Brain microvascular endothelial cell (primary cell): ENCODE measurements around the gene CENPS.

ENCODE experiments used
- DNase-seq: peaks from one replicate; pipeline ENCODE4 v3.0.0-alpha.2; 2020
- H3K27ac ChIP-seq: fragments of 250-450 bp; sonication (Bioruptor Pico); 2 replicates; pipeline ENCODE4 v1.5.1; 2020; ENCODE audit warnings: mild to moderate bottlenecking, moderate library complexity
- H3K27me3 ChIP-seq: fragments of 250-450 bp; sonication (Bioruptor Pico); replicated peaks from 2 replicates; pipeline ENCODE4 v1.5.1; 2020; ENCODE audit warnings: mild to moderate bottlenecking
- H3K36me3 ChIP-seq: fragments of 250-450 bp; sonication (Bioruptor Pico); replicated peaks from 2 replicates; pipeline ENCODE4 v1.5.1; 2020; ENCODE audit warnings: mild to moderate bottlenecking
- H3K4me3 ChIP-seq: 2 replicates; pipeline ENCODE4 v1.5.1; 2011; ENCODE audit warnings: low read depth, mild to moderate bottlenecking, control low read depth, low read length, moderate library complexity
- in situ Hi-C: cut with HindIII; loops from 2 replicates; pipeline ENCODE4 v1.10.0; 2017; ENCODE audit warnings: low sequenced_read_pairs, low pct_ligation_motif_present
- TF ChIP-seq, protein P1 (sequence below): IDR thresholded peaks from 2 replicates; pipeline ENCODE4 v1.5.1; 2011; ENCODE audit warnings: low read depth, mild to moderate bottlenecking, moderate library complexity, low read length, control low read depth, inconsistent platforms; ENCODE audit errors: missing control alignments

CENPS gene

DNA sequence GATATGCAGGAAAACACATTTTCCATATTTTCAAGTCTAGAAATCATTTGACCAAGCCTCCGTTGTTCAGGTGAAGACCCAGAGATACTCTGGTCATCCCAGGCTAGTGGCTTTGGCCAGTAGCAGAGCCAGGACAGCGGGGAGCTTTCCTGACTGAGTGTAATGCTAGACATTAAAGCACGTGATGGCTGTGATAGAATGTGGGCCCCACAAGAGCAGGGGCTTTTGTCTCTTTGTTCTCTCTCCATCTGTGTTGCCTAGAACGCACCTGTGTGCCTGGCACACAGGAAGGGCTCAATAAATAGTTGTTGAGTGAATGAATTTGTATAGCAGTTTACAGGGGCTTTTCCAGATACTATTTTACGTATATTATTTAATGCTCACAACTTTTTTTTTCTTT lies 10.6 kb downstream of the CENPS start:
- Histone ChIP-seq H3K27ac (no peak overlapping the region), H3K4me3 (no peak overlapping the region), H3K36me3 (no peaks in the 10 kb centered on the region), H3K27me3 (no peaks in the 10 kb centered on the region)
- in situ Hi-C loops, result no loop called here
- TF ChIP-seq, protein P1, sequence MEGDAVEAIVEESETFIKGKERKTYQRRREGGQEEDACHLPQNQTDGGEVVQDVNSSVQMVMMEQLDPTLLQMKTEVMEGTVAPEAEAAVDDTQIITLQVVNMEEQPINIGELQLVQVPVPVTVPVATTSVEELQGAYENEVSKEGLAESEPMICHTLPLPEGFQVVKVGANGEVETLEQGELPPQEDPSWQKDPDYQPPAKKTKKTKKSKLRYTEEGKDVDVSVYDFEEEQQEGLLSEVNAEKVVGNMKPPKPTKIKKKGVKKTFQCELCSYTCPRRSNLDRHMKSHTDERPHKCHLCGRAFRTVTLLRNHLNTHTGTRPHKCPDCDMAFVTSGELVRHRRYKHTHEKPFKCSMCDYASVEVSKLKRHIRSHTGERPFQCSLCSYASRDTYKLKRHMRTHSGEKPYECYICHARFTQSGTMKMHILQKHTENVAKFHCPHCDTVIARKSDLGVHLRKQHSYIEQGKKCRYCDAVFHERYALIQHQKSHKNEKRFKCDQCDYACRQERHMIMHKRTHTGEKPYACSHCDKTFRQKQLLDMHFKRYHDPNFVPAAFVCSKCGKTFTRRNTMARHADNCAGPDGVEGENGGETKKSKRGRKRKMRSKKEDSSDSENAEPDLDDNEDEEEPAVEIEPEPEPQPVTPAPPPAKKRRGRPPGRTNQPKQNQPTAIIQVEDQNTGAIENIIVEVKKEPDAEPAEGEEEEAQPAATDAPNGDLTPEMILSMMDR, result no peak
- DNase-seq, result no peak

DNA sequence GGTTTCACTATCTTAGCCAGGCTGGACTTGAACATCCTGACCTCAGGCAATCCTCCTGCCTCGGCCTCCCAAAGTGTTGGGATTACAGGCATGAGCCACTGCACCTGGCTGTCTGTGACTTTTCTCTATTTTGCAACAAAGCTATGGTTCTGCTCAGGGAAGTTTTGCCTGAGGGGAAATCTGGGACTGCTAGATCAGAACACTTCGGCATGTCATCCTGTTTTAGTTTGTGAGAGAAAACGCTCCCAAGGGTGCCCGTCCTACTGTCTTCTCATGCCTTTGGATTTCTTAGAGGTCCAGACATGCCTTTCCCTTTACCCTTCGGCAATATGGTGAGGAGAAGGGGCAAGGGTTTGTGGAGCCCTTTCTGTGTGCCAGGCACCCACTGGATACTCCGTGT lies 14.0 kb downstream of the CENPS start:
- TF ChIP-seq, protein P1, result no peak

GRCh38 chr1:10444795-10445397 lies 14.7 kb downstream of the CENPS start:
- no peak overlapping the region for H3K4me3 ChIP-seq
- no peak for DNase-seq

More for the DNA sequence above, 14.0 kb downstream of the CENPS start:
- H3K27me3 ChIP-seq, result no peaks in the 10 kb centered on the region
- H3K27ac ChIP-seq, result no peak overlapping the region
- H3K36me3 ChIP-seq, result no peaks in the 10 kb centered on the region
- H3K4me3 ChIP-seq, result no peak overlapping the region
- DNase-seq, result no peak
- in situ Hi-C loops, result no loop called here

DNA sequence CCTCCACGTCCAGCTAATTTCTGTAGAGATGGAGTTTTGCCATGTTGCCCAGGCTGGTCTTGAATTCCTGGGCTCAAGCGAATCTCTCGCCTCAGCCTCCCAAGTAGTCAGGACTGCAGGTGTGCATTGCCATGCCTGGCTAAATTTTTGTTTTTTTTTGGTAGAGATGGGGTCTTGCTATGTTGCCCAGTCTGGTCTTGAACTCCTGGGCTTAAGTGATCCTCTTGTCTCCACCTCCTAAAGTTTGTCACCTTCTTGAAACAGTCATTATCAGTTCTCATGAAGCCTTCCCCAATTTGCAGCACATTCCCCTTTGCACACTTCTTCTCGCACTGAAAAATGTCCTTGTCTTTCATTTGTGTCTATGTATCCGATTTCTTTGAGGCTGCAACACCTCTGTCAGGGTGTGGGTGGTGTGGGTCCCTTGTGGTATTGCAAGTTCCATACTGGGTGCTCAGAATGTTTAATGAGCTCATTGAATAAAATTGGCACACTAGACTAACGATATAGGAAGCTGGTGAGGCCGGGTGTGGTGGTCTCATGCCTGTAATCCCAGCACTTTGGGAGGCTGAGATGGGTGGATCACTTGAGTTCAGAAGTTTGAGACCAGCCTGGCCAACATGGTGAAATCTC lies 16.7 kb downstream of the CENPS start:
- H3K36me3 ChIP-seq, result no peaks in the 10 kb centered on the region
- DNase-seq, result no peak
- no peak overlapping the region for H3K4me3 ChIP-seq
- in situ Hi-C loops, result no loop called here
- TF ChIP-seq, protein P1, result no peak
- no peaks in the 10 kb centered on the region for H3K27me3 ChIP-seq
- no peak overlapping the region for H3K27ac ChIP-seq

More at GRCh38 chr1:10444795-10445397, 14.7 kb downstream of the CENPS start:
- no peaks in the 10 kb centered on the region for H3K27me3 ChIP-seq
- no peak overlapping the region for H3K27ac ChIP-seq
- in situ Hi-C loops, result no loop called here
- TF ChIP-seq, protein P1, result no peak
- no peaks in the 10 kb centered on the region for H3K36me3 ChIP-seq

DNA sequence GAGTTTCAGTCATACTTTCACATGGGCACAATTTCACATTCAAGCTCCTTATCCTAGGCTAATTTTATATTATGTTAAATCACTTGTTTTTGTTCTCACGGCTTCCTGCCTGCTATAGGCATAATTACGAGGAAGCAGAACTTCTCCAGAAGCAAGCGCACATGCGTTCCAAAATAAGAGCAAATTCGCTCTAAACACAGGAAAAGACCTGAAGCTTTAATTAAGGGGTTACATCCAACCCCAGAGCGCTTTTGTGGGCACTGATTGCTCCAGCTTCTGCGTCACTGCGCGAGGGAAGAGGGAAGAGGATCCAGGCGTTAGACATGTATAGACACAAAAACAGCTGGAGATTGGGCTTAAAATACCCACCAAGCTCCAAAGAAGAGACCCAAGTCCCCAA lies 19.5 kb downstream of the CENPS start, which contains the start of gene CORT:
CORT (plus strand) TSS at position 281 of the 400 bp plus-strand sequence. CDS start 193 bp downstream, outside the sequence.
- Histone ChIP-seq H3K27ac (no peak within 1 kb of the TSS), H3K4me3 (no peak within 1 kb of the TSS), H3K27me3 (no peaks in the 10 kb centered on the region), H3K36me3 (no peaks in the 10 kb centered on the region)
- no peak for DNase-seq
- in situ Hi-C loops, result no loop called here
- TF ChIP-seq, protein P1, result no peak
